SW480 (cell line): ENCODE results near the gene KDM1B.
"Not testable (repeated sequence)": the region's sequence is repeated elsewhere in the genome, so short reads cannot be mapped to it uniquely, and the experiment has no call there.

Source experiments
- DNase-seq: peaks from one replicate; pipeline ENCODE4 v3.0.0-alpha.2; 2016; ENCODE audit warnings: low spot score

KDM1B gene

GRCh38 chr6:18148304-18149025 is 6.8 kb upstream of the KDM1B start:
- peak; percentile 70 for DNase-seq

- not testable (repeated sequence) for DNase-seq
Measured at GRCh38 chr6:18151391-18151790, 3.8 kb upstream of the KDM1B start.

GRCh38 chr6:18151801-18152200 is 3.4 kb upstream of the KDM1B start:
- DNase-seq: no peak

GRCh38 chr6:18153311-18153703 is 1.9 kb upstream of the KDM1B start:
- no peak for DNase-seq

- DNase-seq: no peak
Measured at GRCh38 chr6:18154507-18155149, 594 bp upstream of the KDM1B start, which contains the start of gene TPMT. Gene TPMT (minus strand): TSS chr6:18155077. CDS start chr6:18149127, 5,950 bp downstream.

- peak; percentile 86 for DNase-seq
Measured at GRCh38 chr6:18155864-18156421, 721 bp downstream of the KDM1B start.

GRCh38 chr6:18160911-18161310 is 5.7 kb downstream of the KDM1B start:
- DNase-seq: no peak

- DNase-seq: no peak
Measured at GRCh38 chr6:18161431-18161830, 6.2 kb downstream of the KDM1B start.

- DNase-seq: no peak
Measured at GRCh38 chr6:18162401-18162800, 7.2 kb downstream of the KDM1B start.

GRCh38 chr6:18165751-18166150 is 10.5 kb downstream of the KDM1B start:
- no peak for DNase-seq

GRCh38 chr6:18166312-18167036 is 11.3 kb downstream of the KDM1B start:
- DNase-seq: no peak

- no peak for DNase-seq
Measured at GRCh38 chr6:18168264-18168663, 13.0 kb downstream of the KDM1B start.

GRCh38 chr6:18171871-18172270 is 16.6 kb downstream of the KDM1B start:
- DNase-seq: no peak

- not testable (repeated sequence) for DNase-seq
Measured at GRCh38 chr6:18176198-18176597, 21.0 kb downstream of the KDM1B start.

GRCh38 chr6:18177286-18177965 is 22.2 kb downstream of the KDM1B start:
- DNase-seq: no peak

GRCh38 chr6:18178960-18179615 is 23.9 kb downstream of the KDM1B start:
- no peak for DNase-seq

- DNase-seq: no peak
Measured at GRCh38 chr6:18179770-18180356, 24.6 kb downstream of the KDM1B start.

- DNase-seq: no peak
Measured at GRCh38 chr6:18182568-18182967, 27.3 kb downstream of the KDM1B start.

- no peak for DNase-seq
Measured at GRCh38 chr6:18183766-18184165, 28.5 kb downstream of the KDM1B start.

- DNase-seq: no peak
Measured at GRCh38 chr6:18185624-18186023, 30.4 kb downstream of the KDM1B start.

GRCh38 chr6:18186033-18186432 is 30.8 kb downstream of the KDM1B start:
- DNase-seq: no peak
